GM10248 (cell line): ENCODE data around the gene ZCWPW1.

Source experiments
- CTCF ChIA-PET: fragments of 300-600 bp; sonication (Branson Sonifier 250); formaldehyde crosslinking; extraction: SDS; loops from one replicate; lab custom pipeline; 2021; ENCODE audit warnings: antibody characterized with exemption; lab: Yijun Ruan, JAX
- POLR2A ChIA-PET: fragments of 350-650 bp; sonication (Branson Sonifier 250); formaldehyde crosslinking; extraction: SDS; loops from one replicate; lab custom pipeline; 2020; ENCODE audit warnings: antibody characterized with exemption; lab: Yijun Ruan, JAX
- DNase-seq: peaks from one replicate; pipeline ENCODE4 v3.0.0; 2012; ENCODE audit errors: extremely low spot score
- TF ChIP-seq, protein P1 (sequence below): IDR thresholded peaks from 2 replicates; pipeline ENCODE4 v1.5.1; 2012; ENCODE audit warnings: mild to moderate bottlenecking, low read depth; ENCODE audit errors: extremely low read depth, missing control alignments, control extremely low read depth

Gene ZCWPW1

DNA sequence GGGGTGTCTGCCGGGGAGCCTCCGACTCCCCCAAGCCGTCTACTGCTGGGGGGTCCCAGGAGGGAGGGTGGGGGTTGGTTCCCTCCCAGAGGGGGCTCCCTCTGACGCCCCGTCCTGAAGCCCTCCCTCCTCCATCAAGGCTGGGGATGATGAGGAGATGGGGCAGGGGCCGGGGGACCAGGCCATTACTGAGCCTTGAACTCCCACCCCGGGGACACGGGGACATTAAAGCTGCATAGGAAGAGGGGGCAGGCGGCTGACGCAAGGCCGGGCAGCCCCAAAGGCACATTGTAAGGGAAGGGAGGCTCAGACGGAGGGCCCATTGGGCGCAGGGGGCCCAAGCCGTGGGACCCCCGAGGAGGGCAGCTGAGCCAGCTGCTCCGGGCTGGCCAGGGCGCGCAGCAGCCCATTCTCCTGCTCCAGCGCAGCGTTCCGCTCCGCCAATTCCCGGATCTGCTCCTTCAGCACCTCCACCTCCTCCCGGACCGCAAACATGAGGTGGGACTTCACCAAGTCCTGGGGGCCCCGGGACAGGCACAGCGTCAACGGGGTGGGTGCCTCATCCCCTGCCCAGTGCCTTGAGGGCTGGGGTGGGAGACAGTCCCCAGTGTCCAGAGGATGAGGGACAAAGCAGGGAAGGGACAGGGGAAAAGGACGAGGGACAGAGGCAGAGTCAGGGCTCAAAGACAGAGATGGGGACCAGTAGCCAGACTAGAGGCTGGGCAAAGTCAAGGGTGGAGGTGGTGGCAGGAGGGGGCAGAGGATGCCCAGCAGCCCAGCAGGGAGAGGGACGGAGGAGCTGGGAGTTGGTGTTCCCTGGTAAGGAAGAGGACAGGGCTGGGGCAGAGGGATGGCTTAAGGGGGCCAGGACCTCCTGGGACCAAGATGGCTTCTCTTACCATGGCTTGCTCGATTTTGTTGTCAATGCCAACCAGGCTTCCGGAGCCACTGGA is 38.4 kb upstream of the ZCWPW1 start:
- ChIA-PET CTCF (interaction anchor here (1.0 to 4.8 kb wide), 3 partner anchors 14 to 122 kb away, joined by 3 to 46 read pairs (median 3); no protein-coding TSS in a partner anchor), POLR2A (interaction anchor here (0.6 kb wide), 1 partner anchor 169 kb away, joined by 6 read pairs; no protein-coding TSS in a partner anchor)
- TF ChIP-seq, protein P1, sequence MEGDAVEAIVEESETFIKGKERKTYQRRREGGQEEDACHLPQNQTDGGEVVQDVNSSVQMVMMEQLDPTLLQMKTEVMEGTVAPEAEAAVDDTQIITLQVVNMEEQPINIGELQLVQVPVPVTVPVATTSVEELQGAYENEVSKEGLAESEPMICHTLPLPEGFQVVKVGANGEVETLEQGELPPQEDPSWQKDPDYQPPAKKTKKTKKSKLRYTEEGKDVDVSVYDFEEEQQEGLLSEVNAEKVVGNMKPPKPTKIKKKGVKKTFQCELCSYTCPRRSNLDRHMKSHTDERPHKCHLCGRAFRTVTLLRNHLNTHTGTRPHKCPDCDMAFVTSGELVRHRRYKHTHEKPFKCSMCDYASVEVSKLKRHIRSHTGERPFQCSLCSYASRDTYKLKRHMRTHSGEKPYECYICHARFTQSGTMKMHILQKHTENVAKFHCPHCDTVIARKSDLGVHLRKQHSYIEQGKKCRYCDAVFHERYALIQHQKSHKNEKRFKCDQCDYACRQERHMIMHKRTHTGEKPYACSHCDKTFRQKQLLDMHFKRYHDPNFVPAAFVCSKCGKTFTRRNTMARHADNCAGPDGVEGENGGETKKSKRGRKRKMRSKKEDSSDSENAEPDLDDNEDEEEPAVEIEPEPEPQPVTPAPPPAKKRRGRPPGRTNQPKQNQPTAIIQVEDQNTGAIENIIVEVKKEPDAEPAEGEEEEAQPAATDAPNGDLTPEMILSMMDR, result no peak

DNA sequence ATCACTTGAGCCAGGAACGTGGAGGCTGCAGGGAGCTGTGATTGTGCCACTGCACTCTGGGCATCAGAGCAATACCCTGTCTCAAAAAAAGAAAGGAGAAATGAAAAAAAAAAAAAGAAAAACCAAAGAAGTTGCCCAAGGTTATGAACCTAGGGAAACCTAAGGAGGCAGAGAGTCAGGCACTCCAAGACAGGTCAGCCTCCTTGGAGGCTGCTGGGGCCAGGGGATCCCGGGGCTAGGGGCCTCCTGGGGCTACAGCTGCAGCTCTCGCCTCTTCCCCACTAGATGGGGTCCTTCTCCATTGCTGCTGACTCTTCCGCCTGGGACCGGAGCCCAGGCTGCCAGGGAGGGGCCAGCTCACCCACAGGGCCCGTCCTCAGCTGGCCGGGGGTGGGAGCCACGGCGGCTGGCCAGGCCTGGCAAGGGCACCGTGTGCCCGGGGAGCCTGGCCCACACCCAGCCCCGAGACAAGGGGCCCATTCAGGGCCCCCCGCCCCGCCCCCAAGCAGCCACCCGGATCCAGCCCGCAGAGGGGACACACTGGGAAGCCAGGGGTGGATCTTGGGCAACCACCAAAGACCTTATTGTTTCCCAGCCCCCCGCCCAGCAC is 37.3 kb upstream of the ZCWPW1 start:
- ChIA-PET CTCF (interaction anchor here (0.7 to 4.1 kb wide), 6 partner anchors 9 to 123 kb away, joined by 3 to 20 read pairs (median 6); no protein-coding TSS in a partner anchor), POLR2A (interaction anchor here (1.0 kb wide), 1 partner anchor 12 kb away, joined by 4 read pairs; no protein-coding TSS in a partner anchor)
- TF ChIP-seq, protein P1, result no peak
- peak; percentile 47 for DNase-seq

More for the DNA sequence above, 38.4 kb upstream of the ZCWPW1 start:
- no peak for DNase-seq

DNA sequence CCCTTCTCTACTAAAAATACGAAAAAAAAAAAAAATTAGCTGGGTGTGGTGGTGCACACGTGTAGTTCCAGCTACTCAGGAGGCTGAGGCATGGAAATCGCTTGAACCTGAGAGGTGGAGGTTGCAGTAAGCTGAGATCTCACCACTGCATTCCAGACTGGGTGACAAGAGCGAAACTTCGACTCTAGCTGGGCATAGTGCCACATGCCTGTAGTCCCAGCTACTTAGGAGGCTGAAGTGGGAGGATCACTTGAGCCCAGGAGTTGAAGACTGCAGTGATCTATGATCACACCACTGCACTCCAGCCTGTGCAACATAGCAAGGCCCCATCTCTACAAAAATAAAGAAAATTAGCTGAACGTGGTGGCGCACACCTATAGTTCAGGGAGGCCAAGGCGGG is 36.8 kb upstream of the ZCWPW1 start:
- TF ChIP-seq, protein P1, result no peak
- no peak for DNase-seq
- CTCF ChIA-PET, result interaction anchor here (1.1 to 4.1 kb wide), 5 partner anchors 8 to 124 kb away, joined by 3 to 20 read pairs (median 6); no protein-coding TSS in a partner anchor
- POLR2A ChIA-PET, result interaction anchor here (0.7 to 1.0 kb wide), 2 partner anchors 12 to 57 kb away, joined by 4 to 6 read pairs; no protein-coding TSS in a partner anchor

DNA sequence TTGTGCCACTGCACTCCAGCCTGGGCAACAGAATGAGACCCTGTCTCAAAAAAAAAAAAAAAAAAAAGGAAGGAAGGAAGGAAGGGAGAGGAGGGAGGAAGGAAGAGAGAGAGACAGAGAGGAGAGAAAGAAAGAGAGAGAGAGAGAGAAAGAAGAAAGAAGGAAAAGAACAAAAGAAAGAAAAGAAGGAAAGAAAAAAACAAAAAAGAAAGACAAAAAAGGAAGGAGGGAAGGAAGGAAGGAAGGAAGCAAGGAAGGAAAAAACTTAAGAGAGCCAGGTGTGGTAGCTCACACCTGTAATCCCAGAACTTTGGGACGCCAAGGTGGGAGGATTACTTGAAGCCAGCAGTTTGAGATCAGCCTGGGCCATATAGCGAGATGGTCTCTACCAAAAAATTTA is 36.3 kb upstream of the ZCWPW1 start:
- no peak for DNase-seq
- POLR2A ChIA-PET, result interaction anchor here (0.7 kb wide), 1 partner anchor 57 kb away, joined by 6 read pairs; no protein-coding TSS in a partner anchor
- TF ChIP-seq, protein P1, result no peak
- CTCF ChIA-PET, result interaction anchor here (1.6 to 4.1 kb wide), 4 partner anchors 8 to 95 kb away, joined by 5 to 20 read pairs (median 7); no protein-coding TSS in a partner anchor

DNA sequence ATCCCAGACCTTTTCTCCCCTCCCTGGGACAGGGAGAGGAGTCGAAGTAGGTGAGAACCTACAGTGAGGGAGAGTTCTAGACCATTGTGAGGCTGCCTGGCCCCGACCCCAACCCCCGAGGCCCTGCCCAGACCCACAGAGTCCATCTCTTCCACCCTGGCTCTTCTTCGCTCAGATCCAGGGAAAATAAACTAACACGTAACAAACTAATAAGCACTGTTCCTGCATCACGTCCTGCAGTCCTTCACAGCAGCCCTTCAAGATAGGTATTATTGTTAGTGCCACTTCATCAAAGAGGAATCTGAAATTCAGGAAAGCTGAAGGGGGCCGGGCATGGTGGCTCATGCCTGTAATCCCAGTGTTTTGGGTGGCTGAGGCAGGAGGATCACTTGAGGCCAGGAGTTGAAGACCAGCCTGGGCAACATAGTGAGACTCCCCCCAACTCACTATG is 35.7 kb upstream of the ZCWPW1 start, which contains the start of gene SPACDR:
TSS of gene SPACDR (minus strand) at position 51 of the 451 bp plus-strand sequence. CDS start 235 bp downstream, outside the sequence.
- POLR2A ChIA-PET, result no interaction called here
- no peak for DNase-seq
- TF ChIP-seq, protein P1, result no peak
- CTCF ChIA-PET, result interaction anchor here (1.5 to 4.1 kb wide), 6 partner anchors 11 to 101 kb away, joined by 4 to 23 read pairs (median 7); no protein-coding TSS in a partner anchor
